Chondrocyte (in vitro differentiated cells): Measurements from ENCODE around the gene TENM3. TPM values are rescaled to one million over a fixed set of nuclear protein-coding genes. Genes with fewer than 3 reads are reported as not detected.

Source experiments
- DNase-seq: peaks from one replicate; pipeline ENCODE4 v3.0.0; 2021; ENCODE audit warnings: mixed read lengths, low spot score
- H3K27ac Mint-ChIP-seq: one replicate; pipeline ENCODE4 v1.8.0; 2021; ENCODE audit warnings: mild to moderate bottlenecking, moderate library complexity, mixed read lengths; ENCODE audit not compliant: unreplicated experiment
- H3K27me3 Mint-ChIP-seq: 2 replicates; pipeline ENCODE4 v1.8.0; 2021; ENCODE audit warnings: low read depth, mixed read lengths
- H3K36me3 Mint-ChIP-seq: 2 replicates; pipeline ENCODE4 v1.8.0; 2021; ENCODE audit warnings: low read depth, mixed read lengths
- H3K4me1 Mint-ChIP-seq: 2 replicates; pipeline ENCODE4 v1.8.0; 2021; ENCODE audit warnings: low read depth, mild to moderate bottlenecking, mixed read lengths
- H3K4me3 Mint-ChIP-seq: one replicate; pipeline ENCODE4 v1.8.0; 2021; ENCODE audit warnings: mild to moderate bottlenecking, moderate library complexity, mixed read lengths; ENCODE audit not compliant: unreplicated experiment
- H3K9me3 Mint-ChIP-seq: 2 replicates; pipeline ENCODE4 v1.8.0; 2021; ENCODE audit warnings: low read depth, mixed read lengths
- total RNA-seq: library from RNA; stranded (reverse); gene quantifications from 3 replicates; pipeline ENCODE4 v1.2.1, GENCODE V29; 2021
- TF ChIP-seq, protein P1 (sequence below): fragments of 200-600 bp; sonication (generic); IDR thresholded peaks from 2 replicates; pipeline ENCODE4 v1.5.0; 2021; ENCODE audit warnings: antibody characterized with exemption, mild to moderate bottlenecking, moderate library complexity

Gene TENM3
- total RNA-seq, 1 donor from 2014 or later: 87.6 TPM

DNA sequence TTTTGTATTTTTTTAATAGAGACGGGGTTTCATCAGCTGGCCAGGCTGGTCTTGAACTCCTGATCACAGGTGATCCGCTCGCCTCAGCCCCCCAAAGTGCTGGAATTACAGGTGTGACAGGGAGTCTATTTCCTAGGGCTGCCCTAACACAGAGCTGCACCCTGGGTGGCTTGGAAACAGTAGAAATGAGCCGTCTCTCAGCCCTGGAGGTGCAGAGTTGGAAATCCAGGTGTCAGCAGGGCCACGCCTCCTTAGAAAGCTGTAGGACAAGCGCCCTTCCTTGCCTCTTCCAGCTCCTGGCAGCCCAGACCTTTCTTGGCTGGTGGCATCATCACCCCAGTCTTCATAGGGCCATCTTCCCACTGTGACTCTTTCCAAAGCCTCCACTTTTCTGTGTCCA lies 602.4 kb downstream of the TENM3 start:
- Mint-ChIP-seq H3K4me1 (peaks cover 3% of the 10 kb centered on the region), H3K27ac (no peak overlapping the region), H3K9me3 (peaks cover 5% of the 10 kb centered on the region), H3K27me3 (peaks cover 7% of the 10 kb centered on the region), H3K4me3 (no peak overlapping the region), H3K36me3 (no peaks in the 10 kb centered on the region)
- TF ChIP-seq, protein P1, sequence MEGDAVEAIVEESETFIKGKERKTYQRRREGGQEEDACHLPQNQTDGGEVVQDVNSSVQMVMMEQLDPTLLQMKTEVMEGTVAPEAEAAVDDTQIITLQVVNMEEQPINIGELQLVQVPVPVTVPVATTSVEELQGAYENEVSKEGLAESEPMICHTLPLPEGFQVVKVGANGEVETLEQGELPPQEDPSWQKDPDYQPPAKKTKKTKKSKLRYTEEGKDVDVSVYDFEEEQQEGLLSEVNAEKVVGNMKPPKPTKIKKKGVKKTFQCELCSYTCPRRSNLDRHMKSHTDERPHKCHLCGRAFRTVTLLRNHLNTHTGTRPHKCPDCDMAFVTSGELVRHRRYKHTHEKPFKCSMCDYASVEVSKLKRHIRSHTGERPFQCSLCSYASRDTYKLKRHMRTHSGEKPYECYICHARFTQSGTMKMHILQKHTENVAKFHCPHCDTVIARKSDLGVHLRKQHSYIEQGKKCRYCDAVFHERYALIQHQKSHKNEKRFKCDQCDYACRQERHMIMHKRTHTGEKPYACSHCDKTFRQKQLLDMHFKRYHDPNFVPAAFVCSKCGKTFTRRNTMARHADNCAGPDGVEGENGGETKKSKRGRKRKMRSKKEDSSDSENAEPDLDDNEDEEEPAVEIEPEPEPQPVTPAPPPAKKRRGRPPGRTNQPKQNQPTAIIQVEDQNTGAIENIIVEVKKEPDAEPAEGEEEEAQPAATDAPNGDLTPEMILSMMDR: no peak
- no peak for DNase-seq

DNA sequence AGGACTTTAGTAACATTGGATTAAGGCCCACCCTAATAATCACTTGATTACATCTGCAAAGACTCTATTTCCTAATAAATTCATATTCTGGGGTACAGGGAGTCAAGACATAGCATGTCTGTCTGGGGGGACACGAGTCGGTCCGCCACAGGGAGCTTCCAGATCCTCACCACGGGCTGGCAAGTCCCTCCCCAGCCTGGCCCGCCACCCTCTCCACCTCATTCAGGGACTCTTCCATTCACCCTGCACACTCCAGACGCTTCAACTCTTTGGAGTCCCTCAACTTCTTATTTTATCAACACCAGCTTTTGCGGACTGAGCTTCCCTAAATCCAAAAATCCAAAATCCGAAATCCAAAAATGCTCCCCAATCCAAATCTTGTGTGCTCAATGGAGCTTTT lies 602.8 kb downstream of the TENM3 start:
- Mint-ChIP-seq H3K4me3 (no peak overlapping the region), H3K9me3 (peaks cover 3% of the 10 kb centered on the region), H3K27ac (no peak overlapping the region), H3K4me1 (peaks cover 3% of the 10 kb centered on the region), H3K36me3 (no peaks in the 10 kb centered on the region), H3K27me3 (peaks cover 7% of the 10 kb centered on the region)
- DNase-seq: no peak
- TF ChIP-seq, protein P1: no peak

DNA sequence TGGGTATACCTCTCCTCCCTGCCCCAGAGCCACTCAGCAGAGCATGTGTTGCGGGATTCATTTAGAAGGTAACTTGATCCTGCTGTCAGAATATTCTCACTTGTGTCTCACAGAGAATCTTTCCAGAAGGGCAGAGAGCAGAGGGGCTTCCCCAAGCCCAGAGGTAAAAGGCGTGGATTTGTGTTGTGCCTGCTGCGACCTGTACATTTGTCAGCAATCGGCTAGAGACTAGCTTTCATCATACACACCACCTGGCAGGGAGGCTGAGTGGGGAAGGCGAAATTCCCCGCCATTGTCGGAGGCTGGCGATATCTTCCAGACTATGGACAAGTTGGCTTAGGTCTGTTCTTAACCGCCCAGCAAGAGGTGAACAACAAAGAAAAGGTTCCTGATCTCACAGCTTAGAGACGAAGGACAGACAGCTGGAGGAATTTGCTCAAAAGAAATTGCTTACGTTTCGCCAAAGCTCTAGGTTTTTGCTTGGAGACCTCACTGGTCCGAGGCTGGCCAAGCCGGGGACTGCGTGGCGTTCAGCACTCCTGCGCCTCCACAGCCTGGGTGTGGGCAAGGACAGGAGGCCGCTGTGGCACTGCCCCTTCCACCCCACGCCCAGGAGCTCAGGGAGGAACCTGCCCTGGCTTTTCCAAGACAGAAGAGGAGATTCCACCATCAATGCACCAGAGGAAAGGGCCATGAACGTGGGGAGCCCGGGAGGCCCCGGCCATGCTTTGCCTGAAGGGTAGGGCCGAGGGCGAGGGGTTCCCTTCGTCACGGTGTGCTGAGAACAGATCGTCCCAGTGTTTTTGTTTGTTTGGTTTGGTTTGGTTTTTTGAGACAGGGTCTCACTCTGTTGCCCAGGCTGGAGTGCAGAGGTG lies 604.6 kb downstream of the TENM3 start:
- Mint-ChIP-seq H3K27me3 (peaks cover 6% of the 10 kb centered on the region), H3K9me3 (peaks cover 4% of the 10 kb centered on the region), H3K27ac (no peak overlapping the region), H3K4me3 (no peak overlapping the region), H3K4me1 (peaks cover 3% of the 10 kb centered on the region), H3K36me3 (no peaks in the 10 kb centered on the region)
- TF ChIP-seq, protein P1: no peak
- no peak for DNase-seq

DNA sequence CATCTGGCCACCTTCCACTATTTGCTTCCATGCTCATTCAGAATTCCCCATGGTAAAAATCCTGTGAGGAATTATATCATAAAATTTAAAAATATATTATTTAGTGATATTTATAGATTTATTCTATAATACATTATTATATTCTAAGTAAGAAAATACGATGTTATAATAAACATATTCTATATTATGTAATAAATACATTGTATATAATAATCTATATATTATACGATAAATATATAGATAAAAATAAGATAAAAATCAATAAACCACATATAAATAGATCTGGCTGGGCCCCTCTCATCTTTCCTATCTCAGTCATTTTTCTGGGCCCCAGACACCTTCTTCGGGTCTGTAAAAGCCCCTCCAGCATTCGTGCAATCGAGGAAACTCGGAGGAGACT lies 605.5 kb downstream of the TENM3 start:
- TF ChIP-seq, protein P1: no peak
- Mint-ChIP-seq H3K36me3 (no peaks in the 10 kb centered on the region), H3K4me3 (no peak overlapping the region), H3K27ac (no peak overlapping the region), H3K27me3 (peaks cover 3% of the 10 kb centered on the region), H3K9me3 (peaks cover 10% of the 10 kb centered on the region), H3K4me1 (peaks cover 1% of the 10 kb centered on the region)
- DNase-seq: no peak
